ENCODE measurements around the gene TUBGCP6. TPM values are rescaled to one million over a fixed set of nuclear protein-coding genes. Genes with fewer than 3 reads are reported as not detected.

Gene TUBGCP6
- total and polyA plus RNA-seq, 2 donors (not counting 3 experiments of a cell fraction or from before 2014, with no cell fraction given): 33.1 to 45.3 TPM

GRCh38 chr22:50261615-50262459, 17.0 kb upstream of the TUBGCP6 start, which contains the start of gene MAPK12:
TSS of gene MAPK12 (minus strand) at chr22:50261683. CDS start at chr22:50261509, 174 bp downstream.
- peak within 1 kb of the TSS; percentile 23 to 69 (median 49) for H3K4me3 ChIP-seq (replicated peaks in 1 of 3; ENCODE audit: insufficient read depth in 1 of 3, low read depth in 1 of 3, low read length in 3 of 3)
- H3K79me2 ChIP-seq (ENCODE audit: control insufficient read depth, insufficient read depth, low read length): peaks cover 22% of the 10 kb centered on the region
- H3K9me3 ChIP-seq (replicated peaks; ENCODE audit: control insufficient read depth, insufficient read depth, low read length): no peaks in the 10 kb centered on the region
- TF ChIP-seq EZH2 (IDR thresholded peaks at IDR 0.05; ENCODE audit: borderline replicate concordance, low read depth, low read length, severe bottlenecking) (no peak), GATA2 (IDR thresholded peaks at IDR 0.05; ENCODE audit: insufficient read depth, insufficient read length, low read depth, low read length) (no peak), POLR2AphosphoS5 (IDR thresholded peaks at IDR 0.05; ENCODE audit: insufficient read depth, low read depth, low read length) (peak; percentile 51)
- ChIA-PET CTCF (interaction anchor here (0.7 to 4.9 kb wide), 5 partner anchors 9 to 264 kb away, joined by 3 to 41 read pairs (median 9); partner anchors contain the start of genes HDAC10, MAPK11 and SCO2), POLR2A (interaction anchor here (1.3 kb wide), 1 partner anchor 10 kb away, joined by 3 read pairs; no protein-coding TSS in a partner anchor)
- H3K36me3 ChIP-seq (ENCODE audit: control insufficient read depth in 2 of 2, extremely low read depth in 1 of 2, insufficient read depth in 2 of 2, low read length in 2 of 2): peaks cover 0 to 11% of the 10 kb centered on the region in 2 experiments
- H3K27me3 ChIP-seq (ENCODE audit: control insufficient read depth in 2 of 2, insufficient read depth in 2 of 2, low read length in 2 of 2): no peaks in the 10 kb centered on the region
- peak; percentile 32 for DNase-seq (ENCODE audit: low read depth, low spot score)
- H3K27ac ChIP-seq (ENCODE audit: insufficient read depth, low read depth, low read length): peak within 1 kb of the TSS; percentile 22
- H3K9me1 ChIP-seq (replicated peaks; ENCODE audit: control insufficient read depth, extremely low read depth, insufficient read depth, low read length): no peaks in the 10 kb centered on the region
- H3K4me2 ChIP-seq (ENCODE audit: insufficient read depth, low read length): peak within 1 kb of the TSS; percentile 85
- peaks cover 11% of the 10 kb centered on the region for H3K4me1 ChIP-seq (ENCODE audit: control insufficient read depth, extremely low read depth, insufficient read depth, low read length)
- intact Hi-C loops (cut with micrococcal nuclease) (loop anchor here (1.0 kb wide), 1 partner anchor 8 kb away; the partner anchor contains the start of gene MAPK11), dilution Hi-C loops (cut with MboI; ENCODE audit: extremely low pct_ligation_motif_present, low sequenced_read_pairs) (no loop called here)
- H4K20me1 ChIP-seq (replicated peaks; ENCODE audit: control insufficient read depth, extremely low read depth, insufficient read depth, low read length): no peaks in the 10 kb centered on the region
- peak within 1 kb of the TSS; percentile 67 for H3K9ac ChIP-seq (replicated peaks; ENCODE audit: extremely low read depth, insufficient read depth, low read length)
- peak within 1 kb of the TSS; percentile 76 for H2AFZ ChIP-seq (ENCODE audit: low read depth, low read length)
- FAIRE-seq: peak; percentile 15
- no TSS peak for BruUV-seq (replicated peaks)

All from endothelial cell of umbilical vein (primary cell).